DOHH2 (cell line): ENCODE results near the gene TOB1.

Experiments
- H3F3A ChIP-seq: fragments of 200-600 bp; sonication (generic), shearing (Covaris generic); 2 replicates; pipeline ENCODE4 v1.6.0; 2016; ENCODE audit warnings: antibody characterized with exemption, mild to moderate bottlenecking; ENCODE audit not compliant: control insufficient read depth, insufficient read depth
- H3K27ac ChIP-seq: fragments of 200-600 bp; sonication (generic); 2 replicates; pipeline ENCODE4 v1.5.1; 2014; ENCODE audit warnings: low read depth, mild to moderate bottlenecking, low read length, moderate library complexity
- H3K27me3 ChIP-seq: fragments of 200-600 bp; sonication (generic); 2 replicates; pipeline ENCODE4 v1.6.1; 2014; ENCODE audit warnings: mild to moderate bottlenecking, low read length, mixed read lengths; ENCODE audit not compliant: control insufficient read depth
- H3K36me3 ChIP-seq: fragments of 200-600 bp; sonication (generic); 2 replicates; pipeline ENCODE4 v1.6.1; 2014; ENCODE audit warnings: mild to moderate bottlenecking, low read length, moderate library complexity, mixed read lengths; ENCODE audit not compliant: control insufficient read depth
- H3K4me1 ChIP-seq: fragments of 200-600 bp; sonication (generic); 2 replicates; pipeline ENCODE4 v1.6.1; 2014; ENCODE audit warnings: mild to moderate bottlenecking, low read length, mixed read lengths; ENCODE audit not compliant: control insufficient read depth
- H3K4me2 ChIP-seq: fragments of 200-600 bp; sonication (generic); 2 replicates; pipeline ENCODE4 v1.6.0; 2014; ENCODE audit warnings: mild to moderate bottlenecking, low read length, moderate library complexity
- H3K4me3 ChIP-seq: fragments of 200-600 bp; sonication (generic); 2 replicates; pipeline ENCODE4 v1.5.1; 2014; ENCODE audit warnings: mild to moderate bottlenecking, low read length, mixed read lengths
- H3K79me2 ChIP-seq: fragments of 200-600 bp; sonication (generic); 2 replicates; pipeline ENCODE4 v1.6.1; 2014; ENCODE audit warnings: mild to moderate bottlenecking, low read length, mixed read lengths; ENCODE audit not compliant: control insufficient read depth
- H3K9me2 ChIP-seq: fragments of 200-600 bp; sonication (generic); replicated peaks from 2 replicates; pipeline ENCODE4 v1.6.1; 2014; ENCODE audit warnings: mild to moderate bottlenecking, low read length, mixed read lengths; ENCODE audit not compliant: control insufficient read depth
- H3K9me3 ChIP-seq: fragments of 200-600 bp; sonication (generic); 2 replicates; pipeline ENCODE4 v1.6.1; 2014; ENCODE audit warnings: antibody characterized with exemption, low read length, mixed read lengths; ENCODE audit not compliant: control insufficient read depth, insufficient read depth
- H4K20me1 ChIP-seq: fragments of 200-600 bp; sonication (generic); 2 replicates; pipeline ENCODE4 v1.6.0; 2014; ENCODE audit warnings: low read depth, mild to moderate bottlenecking, antibody characterized with exemption, low read length, moderate library complexity; ENCODE audit not compliant: control insufficient read depth, insufficient read depth
- EZH2phosphoT487 ChIP-seq: fragments of 200-600 bp; sonication (generic); IDR thresholded peaks from 2 replicates; pipeline ENCODE4 v1.6.1; 2017; ENCODE audit warnings: borderline replicate concordance, mild to moderate bottlenecking, antibody characterized with exemption, low read length, moderate library complexity, mixed read lengths
- TF ChIP-seq, protein P1 (sequence below): fragments of 200-600 bp; sonication (generic); IDR thresholded peaks from one replicate; pipeline ENCODE4 v1.5.1; 2014; ENCODE audit warnings: antibody characterized with exemption, mild to moderate bottlenecking, low read depth, low read length; ENCODE audit not compliant: poor library complexity, severe bottlenecking

TOB1 gene, protein sequence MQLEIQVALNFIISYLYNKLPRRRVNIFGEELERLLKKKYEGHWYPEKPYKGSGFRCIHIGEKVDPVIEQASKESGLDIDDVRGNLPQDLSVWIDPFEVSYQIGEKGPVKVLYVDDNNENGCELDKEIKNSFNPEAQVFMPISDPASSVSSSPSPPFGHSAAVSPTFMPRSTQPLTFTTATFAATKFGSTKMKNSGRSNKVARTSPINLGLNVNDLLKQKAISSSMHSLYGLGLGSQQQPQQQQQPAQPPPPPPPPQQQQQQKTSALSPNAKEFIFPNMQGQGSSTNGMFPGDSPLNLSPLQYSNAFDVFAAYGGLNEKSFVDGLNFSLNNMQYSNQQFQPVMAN

DNA sequence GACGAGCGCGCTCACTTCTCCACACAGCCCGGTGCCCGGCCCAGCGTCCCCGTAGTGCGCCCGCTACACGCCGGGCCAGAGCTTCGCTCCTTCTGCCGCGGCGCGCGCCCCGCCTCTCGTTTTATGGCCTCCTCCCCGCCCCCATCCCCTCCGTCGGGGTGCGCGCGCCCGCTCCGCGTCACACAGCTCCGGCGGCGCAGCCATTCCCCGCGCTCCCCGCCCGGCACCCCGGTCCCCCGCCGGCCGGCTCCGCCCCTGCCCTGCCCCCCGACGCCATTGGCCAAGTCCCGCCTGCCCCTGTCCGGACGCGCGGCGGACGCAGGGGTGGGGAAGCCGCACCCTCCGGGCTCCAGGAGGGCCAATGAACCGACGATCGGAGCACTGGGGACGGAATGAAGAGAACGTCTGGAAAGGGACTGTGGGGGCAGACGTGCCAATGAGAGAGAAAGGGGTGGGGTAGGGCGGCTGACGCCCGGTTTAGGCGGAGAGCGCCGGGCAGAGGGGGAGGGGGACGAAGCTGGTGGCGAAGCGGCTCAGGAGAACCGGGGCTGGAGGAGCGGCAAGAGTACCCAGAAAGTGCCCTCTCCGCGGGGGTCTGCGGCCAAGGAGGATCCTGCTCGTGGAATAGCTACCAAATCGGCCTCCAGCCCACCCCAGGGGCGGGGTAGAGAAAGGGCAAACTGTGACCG is at the start of gene TOB1:
TOB1 (minus strand) TSS at position 94 of the 689 bp plus-strand sequence. CDS start 2,337 bp downstream, outside the sequence.
- H3K27me3 ChIP-seq, result no peaks in the 10 kb centered on the region

GRCh38 chr17:50914505-50915063 is 48.4 kb upstream of the TOB1 start:
- Histone ChIP-seq H3K4me1 (peaks cover 32% of the 10 kb centered on the region), H3K4me2 (no peak overlapping the region), H3K27me3 (peaks cover 3% of the 10 kb centered on the region; the same call in 1 of the 2 replicates), H3K4me3 (no peak overlapping the region), H3K9me3 (no peaks in the 10 kb centered on the region), H4K20me1 (no peaks in the 10 kb centered on the region), H3F3A (no peaks in the 10 kb centered on the region), H3K27ac (no peak overlapping the region), H3K36me3 (no peaks in the 10 kb centered on the region), H3K9me2 (no peaks in the 10 kb centered on the region), H3K79me2 (no peaks in the 10 kb centered on the region)
- TF ChIP-seq, protein P1, sequence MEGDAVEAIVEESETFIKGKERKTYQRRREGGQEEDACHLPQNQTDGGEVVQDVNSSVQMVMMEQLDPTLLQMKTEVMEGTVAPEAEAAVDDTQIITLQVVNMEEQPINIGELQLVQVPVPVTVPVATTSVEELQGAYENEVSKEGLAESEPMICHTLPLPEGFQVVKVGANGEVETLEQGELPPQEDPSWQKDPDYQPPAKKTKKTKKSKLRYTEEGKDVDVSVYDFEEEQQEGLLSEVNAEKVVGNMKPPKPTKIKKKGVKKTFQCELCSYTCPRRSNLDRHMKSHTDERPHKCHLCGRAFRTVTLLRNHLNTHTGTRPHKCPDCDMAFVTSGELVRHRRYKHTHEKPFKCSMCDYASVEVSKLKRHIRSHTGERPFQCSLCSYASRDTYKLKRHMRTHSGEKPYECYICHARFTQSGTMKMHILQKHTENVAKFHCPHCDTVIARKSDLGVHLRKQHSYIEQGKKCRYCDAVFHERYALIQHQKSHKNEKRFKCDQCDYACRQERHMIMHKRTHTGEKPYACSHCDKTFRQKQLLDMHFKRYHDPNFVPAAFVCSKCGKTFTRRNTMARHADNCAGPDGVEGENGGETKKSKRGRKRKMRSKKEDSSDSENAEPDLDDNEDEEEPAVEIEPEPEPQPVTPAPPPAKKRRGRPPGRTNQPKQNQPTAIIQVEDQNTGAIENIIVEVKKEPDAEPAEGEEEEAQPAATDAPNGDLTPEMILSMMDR, result no peak
- no peak for TF ChIP-seq EZH2phosphoT487

More for the DNA sequence above, at the start of gene TOB1:
- H3K79me2 ChIP-seq, result peaks cover 45% of the 10 kb centered on the region
- H4K20me1 ChIP-seq, result peaks cover 11% of the 10 kb centered on the region
- peak within 1 kb of the TSS; percentile 99 for H3K4me2 ChIP-seq
- H3K9me3 ChIP-seq, result no peaks in the 10 kb centered on the region
- peak within 1 kb of the TSS; percentile 96 for H3K4me3 ChIP-seq
- H3K27ac ChIP-seq, result peak within 1 kb of the TSS; percentile 97
- H3K9me2 ChIP-seq, result no peaks in the 10 kb centered on the region
- TF ChIP-seq, protein P1, result no peak
- no peak for TF ChIP-seq EZH2phosphoT487
- H3F3A ChIP-seq, result peaks cover 5% of the 10 kb centered on the region
- peaks cover 24% of the 10 kb centered on the region for H3K36me3 ChIP-seq
- peaks cover 29% of the 10 kb centered on the region for H3K4me1 ChIP-seq

- TF ChIP-seq, protein P1, result no peak
- TF ChIP-seq EZH2phosphoT487, result no peak
- H3K9me3 ChIP-seq, result no peaks in the 10 kb centered on the region
- H3K36me3 ChIP-seq, result no peaks in the 10 kb centered on the region
- no peak overlapping the region for H3K27ac ChIP-seq
- no peaks in the 10 kb centered on the region for H3K9me2 ChIP-seq
- H3K79me2 ChIP-seq, result no peaks in the 10 kb centered on the region
- H3K27me3 ChIP-seq, result peaks cover 6% of the 10 kb centered on the region; the same call in 1 of the 2 replicates
- no peaks in the 10 kb centered on the region for H3F3A ChIP-seq
- no peak overlapping the region for H3K4me2 ChIP-seq
- peaks cover 17% of the 10 kb centered on the region for H3K4me1 ChIP-seq
- H4K20me1 ChIP-seq, result no peaks in the 10 kb centered on the region
- H3K4me3 ChIP-seq, result no peak overlapping the region
Observed at GRCh38 chr17:50913120-50913519, 47.0 kb upstream of the TOB1 start.
